MM.1S (cell line): ENCODE data around the gene YIF1A.

Experiments used
- DNase-seq: peaks from one replicate; pipeline ENCODE4 v3.0.0-alpha.2; 2015
- H2AFZ ChIP-seq: fragments of 300-600 bp; sonication (generic); 2 replicates; pipeline ENCODE4 v1.6.0; 2016; ENCODE audit warnings: antibody characterized with exemption, low read length
- H3F3A ChIP-seq: fragments of 300-600 bp; sonication (generic); 2 replicates; pipeline ENCODE4 v1.6.1; 2016; ENCODE audit warnings: mild to moderate bottlenecking, antibody characterized with exemption, low read length, moderate library complexity, mixed read lengths; ENCODE audit not compliant: insufficient read depth
- H3K27ac ChIP-seq: fragments of 300-600 bp; sonication (generic); 2 replicates; pipeline ENCODE4 v1.5.1; 2016; ENCODE audit warnings: mild to moderate bottlenecking, low read length
- H3K27me3 ChIP-seq: fragments of 300-600 bp; sonication (generic); replicated peaks from 2 replicates; pipeline ENCODE4 v1.6.0; 2016; ENCODE audit warnings: low read length; ENCODE audit not compliant: insufficient read depth
- H3K36me3 ChIP-seq: fragments of 300-600 bp; sonication (generic); replicated peaks from 2 replicates; pipeline ENCODE4 v1.6.1; 2016; ENCODE audit warnings: mild to moderate bottlenecking, low read length, mixed read lengths; ENCODE audit not compliant: insufficient read depth
- H3K4me1 ChIP-seq: fragments of 300-600 bp; sonication (generic); 2 replicates; pipeline ENCODE4 v1.6.1; 2016; ENCODE audit warnings: low read length, mixed read lengths
- H3K4me2 ChIP-seq: fragments of 300-600 bp; sonication (generic); 2 replicates; pipeline ENCODE4 v1.6.0; 2016; ENCODE audit warnings: low read depth, low read length
- H3K4me3 ChIP-seq: fragments of 300-600 bp; sonication (generic); 2 replicates; pipeline ENCODE4 v1.5.1; 2016; ENCODE audit warnings: low read length, mixed read lengths
- H3K79me2 ChIP-seq: fragments of 300-600 bp; sonication (generic); 2 replicates; pipeline ENCODE4 v1.6.1; 2016; ENCODE audit warnings: mixed run types, low read length, mixed read lengths
- H3K9ac ChIP-seq: fragments of 300-600 bp; sonication (generic); 2 replicates; pipeline ENCODE4 v1.6.1; 2016; ENCODE audit warnings: low read length, mixed read lengths
- H3K9me2 ChIP-seq: fragments of 300-600 bp; sonication (generic); replicated peaks from 2 replicates; pipeline ENCODE4 v1.6.1; 2016; ENCODE audit warnings: mild to moderate bottlenecking, low read length, mixed read lengths; ENCODE audit not compliant: insufficient read depth
- H3K9me3 ChIP-seq: fragments of 300-600 bp; sonication (generic); replicated peaks from 2 replicates; pipeline ENCODE4 v1.6.1; 2016; ENCODE audit warnings: mild to moderate bottlenecking, low read length, mixed read lengths; ENCODE audit not compliant: insufficient read depth
- H4K20me1 ChIP-seq: fragments of 300-600 bp; sonication (generic); 2 replicates; pipeline ENCODE4 v1.6.1; 2016; ENCODE audit warnings: mild to moderate bottlenecking, low read length, moderate library complexity, mixed read lengths; ENCODE audit not compliant: insufficient read depth
- CTCF ChIP-seq: fragments of 300-600 bp; sonication (generic); IDR thresholded peaks from 2 replicates; pipeline ENCODE4 v1.5.1; 2016; ENCODE audit warnings: antibody characterized with exemption, low read length, mixed read lengths
- EZH2 ChIP-seq: fragments of 300-600 bp; sonication (generic); optimal IDR thresholded peaks from 2 replicates; pipeline ENCODE3; 2017; ENCODE audit warnings: low read depth, mild to moderate bottlenecking, antibody characterized with exemption, low read length, mixed read lengths
- EZH2phosphoT487 ChIP-seq: fragments of 300-600 bp; sonication (generic); IDR thresholded peaks from 2 replicates; pipeline ENCODE4 v1.6.1; 2018; ENCODE audit warnings: antibody characterized with exemption, low read length

YIF1A gene

GRCh38 chr11:66288671-66289547 is at the start of gene YIF1A:
Gene YIF1A (minus strand): TSS chr11:66289143. CDS start chr11:66288985, 158 bp downstream.
- Histone ChIP-seq H3K4me3 (peak within 1 kb of the TSS; percentile 77), H3K4me1 (peaks cover 15% of the 10 kb centered on the region), H3K9me3 (no peaks in the 10 kb centered on the region), H3K9me2 (no peaks in the 10 kb centered on the region), H3F3A (peaks cover 7% of the 10 kb centered on the region), H3K4me2 (peak within 1 kb of the TSS; percentile 94), H3K9ac (peak within 1 kb of the TSS; percentile 91), H3K27me3 (peaks cover 33% of the 10 kb centered on the region), H3K36me3 (no peaks in the 10 kb centered on the region), H2AFZ (peak within 1 kb of the TSS; percentile 65), H3K27ac (peak within 1 kb of the TSS; percentile 65; the same call in 1 of the 2 replicates), H4K20me1 (no peaks in the 10 kb centered on the region), H3K79me2 (peaks cover 13% of the 10 kb centered on the region)
- no peak for TF ChIP-seq CTCF
- TF ChIP-seq EZH2, result no peak
- no peak for TF ChIP-seq EZH2phosphoT487
- DNase-seq, result peak; percentile 99

- TF ChIP-seq EZH2phosphoT487 (no peak), EZH2 (no peak), CTCF (no peak)
- no peaks in the 10 kb centered on the region for H3K4me1 ChIP-seq
- no peak overlapping the region for H2AFZ ChIP-seq
- H3K36me3 ChIP-seq, result no peaks in the 10 kb centered on the region
- no peaks in the 10 kb centered on the region for H3F3A ChIP-seq
- H3K27ac ChIP-seq, result no peak overlapping the region
- peaks cover 30% of the 10 kb centered on the region for H3K27me3 ChIP-seq
- H3K9me3 ChIP-seq, result no peaks in the 10 kb centered on the region
- no peak overlapping the region for H3K4me2 ChIP-seq
- H3K79me2 ChIP-seq, result no peaks in the 10 kb centered on the region
- no peaks in the 10 kb centered on the region for H4K20me1 ChIP-seq
- no peak overlapping the region for H3K9ac ChIP-seq
- H3K9me2 ChIP-seq, result no peaks in the 10 kb centered on the region
- DNase-seq, result no peak
- no peak overlapping the region for H3K4me3 ChIP-seq
Measured at GRCh38 chr11:66337103-66337899, 48.4 kb upstream of the YIF1A start.

- H4K20me1 ChIP-seq, result no peaks in the 10 kb centered on the region
- TF ChIP-seq CTCF (peak; percentile 17; the same call in 1 of the 2 replicates), EZH2 (no peak)
- no peak within 1 kb of the TSS for H3K4me2 ChIP-seq
- no peak for DNase-seq
- no peak within 1 kb of the TSS for H2AFZ ChIP-seq
- no peaks in the 10 kb centered on the region for H3K79me2 ChIP-seq
- peaks cover 38% of the 10 kb centered on the region for H3K27me3 ChIP-seq
- H3K4me1 ChIP-seq, result no peaks in the 10 kb centered on the region
- H3K4me3 ChIP-seq, result no peak within 1 kb of the TSS
- no peak within 1 kb of the TSS for H3K9ac ChIP-seq
- H3K9me2 ChIP-seq, result no peaks in the 10 kb centered on the region
- no peaks in the 10 kb centered on the region for H3K9me3 ChIP-seq
- no peaks in the 10 kb centered on the region for H3F3A ChIP-seq
- no peaks in the 10 kb centered on the region for H3K36me3 ChIP-seq
- no peak within 1 kb of the TSS for H3K27ac ChIP-seq
Measured at GRCh38 chr11:66336234-66337102, 47.5 kb upstream of the YIF1A start, which contains the start of gene RIN1. Gene RIN1 (minus strand): TSS chr11:66336434. CDS start chr11:66336402, 32 bp downstream.
